ENCODE results near the gene SYT8.

SYT8 gene

GRCh38 chr11:1876361-1877063, 41.7 kb downstream of the SYT8 start:
- H3K36me3 ChIP-seq (ENCODE audit: control insufficient read depth in 2 of 2, insufficient read depth in 1 of 2, low read length in 2 of 2) = no peaks in the 10 kb centered on the region
- H3K4me3 ChIP-seq (ENCODE audit: low read depth, low read length) = no peak overlapping the region
- ChIA-PET CTCF (interaction anchor here (0.5 to 3.5 kb wide), 22 partner anchors 14 to 311 kb away, joined by 3 to 30 read pairs (median 4); no protein-coding TSS in a partner anchor), POLR2A (no interaction called here)
- TF ChIP-seq MYNN (tag by site-specific recombination; IDR thresholded peaks at IDR 0.05; ENCODE audit: borderline replicate concordance) (no peak), CTCF (tag by site-specific recombination; IDR thresholded peaks at IDR 0.05) (peak; percentile 15; the same call in 1 of the 2 replicates)
- no peaks in the 10 kb centered on the region for H3K9me3 ChIP-seq (ENCODE audit: control insufficient read depth, insufficient read depth, low read depth, low read length)
- H3K27ac ChIP-seq (ENCODE audit: extremely low read depth, low read depth, low read length) = no peak overlapping the region
- H3K4me1 ChIP-seq (ENCODE audit: control insufficient read depth, insufficient read depth, low read length) = no peaks in the 10 kb centered on the region

- H3K9me3 ChIP-seq (ENCODE audit: control insufficient read depth, insufficient read depth, low read depth, low read length) = no peaks in the 10 kb centered on the region
- no peaks in the 10 kb centered on the region for H3K4me1 ChIP-seq (ENCODE audit: control insufficient read depth, insufficient read depth, low read length)
- no peak overlapping the region for H3K27ac ChIP-seq (ENCODE audit: extremely low read depth, low read depth, low read length)
- CTCF ChIA-PET = interaction anchor here (0.7 to 3.5 kb wide), 8 partner anchors 30 to 279 kb away, joined by 3 to 30 read pairs (median 6); no protein-coding TSS in a partner anchor
- POLR2A ChIA-PET = no interaction called here
- H3K4me3 ChIP-seq (ENCODE audit: low read depth, low read length) = no peak overlapping the region
- H3K36me3 ChIP-seq (ENCODE audit: control insufficient read depth in 2 of 2, insufficient read depth in 1 of 2, low read length in 2 of 2) = no peaks in the 10 kb centered on the region
- TF ChIP-seq PRDM1 (tag by site-specific recombination; IDR thresholded peaks at IDR 0.05) = no peak
- TF ChIP-seq KLF8 (tag by site-specific recombination; IDR thresholded peaks at IDR 0.05) = no peak
- TF ChIP-seq ZNF621 (tag by site-specific recombination; IDR thresholded peaks at IDR 0.05) = no peak
- no peak for TF ChIP-seq ZFP3 (tag by site-specific recombination; IDR thresholded peaks at IDR 0.05; ENCODE audit: low read depth)
- TF ChIP-seq ZBTB44 (tag by site-specific recombination; IDR thresholded peaks at IDR 0.05) = no peak
- TF ChIP-seq ZNF558 (tag by site-specific recombination; IDR thresholded peaks at IDR 0.05) = no peak
- no peak for TF ChIP-seq ZNF449 (tag by site-specific recombination; IDR thresholded peaks at IDR 0.05)
- TF ChIP-seq REST (tag by site-specific recombination; IDR thresholded peaks at IDR 0.05) = no peak
- TF ChIP-seq ZNF366 (tag by site-specific recombination; conservative IDR thresholded peaks at IDR 0.05) = no peak
- no peak for TF ChIP-seq ZNF664 (tag by site-specific recombination; IDR thresholded peaks at IDR 0.05)
- TF ChIP-seq ZNF48 (tag by site-specific recombination; IDR thresholded peaks at IDR 0.05) = no peak
- TF ChIP-seq ZNF670 (tag by site-specific recombination; IDR thresholded peaks at IDR 0.05; ENCODE audit: low read depth) = no peak
These were observed 42.7 kb downstream of the SYT8 start for GRCh38 chr11:1877211-1878136.

Data from HEK293 (cell line).